SHP77 (cell line): ENCODE measurements around the gene NUP37.

ENCODE experiments used
- DNase-seq, 2 experiments: peaks; one replicate each; lab custom pipeline; 2025; lab: John Stamatoyannopoulos, UW

The NUP37 gene

DNA sequence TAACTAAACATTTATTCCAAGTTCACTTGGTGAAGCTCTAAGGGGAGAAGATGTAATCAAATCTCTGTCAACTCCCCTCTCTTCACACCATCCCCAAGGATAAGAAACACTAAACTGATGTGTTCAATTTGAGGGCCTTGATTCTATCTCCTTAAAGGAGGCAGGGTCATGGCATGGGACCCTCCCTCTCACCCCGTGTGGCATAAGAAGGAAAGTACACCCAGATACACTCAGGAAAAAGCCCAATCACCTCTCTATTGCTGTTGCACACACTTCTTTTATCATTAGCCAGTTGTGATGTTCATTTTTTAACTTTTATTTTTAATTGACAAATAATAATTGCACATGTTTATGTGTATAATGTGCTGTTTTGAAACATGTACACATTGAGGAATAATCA is 93.2 kb downstream of the NUP37 start:
- DNase-seq = no peak

DNA sequence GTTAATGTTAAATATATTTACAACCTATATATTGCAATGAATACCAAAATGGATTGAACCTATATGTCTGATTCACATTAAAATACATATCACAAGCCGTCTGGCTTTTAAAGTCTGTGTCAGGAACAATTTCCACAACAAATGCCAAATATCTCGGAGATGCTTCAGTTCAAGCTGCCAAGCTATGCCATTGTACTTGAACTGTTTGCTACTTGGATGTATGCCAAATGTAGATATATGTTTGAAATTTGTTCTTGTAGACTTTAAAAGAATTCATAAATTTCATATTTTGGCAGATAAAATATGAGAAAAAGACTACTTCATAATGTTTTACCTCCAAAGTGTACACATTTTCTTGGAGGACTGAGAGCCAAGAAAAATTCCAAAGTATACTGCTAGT is 95.1 kb downstream of the NUP37 start:
- no peak for DNase-seq

- no peak for DNase-seq
Observed at GRCh38 chr12:102023343-102023930, 96.5 kb downstream of the NUP37 start.
